NCI-H2171 treated with DMSO at 0.1 percent for 48 hours (cell line): ENCODE data around the gene NCOA6.
"Not testable (repeated sequence)": the region's sequence is repeated elsewhere in the genome, so short reads cannot be mapped to it uniquely, and the experiment has no call there.

Experiments
- DNase-seq: peaks from one replicate; lab custom pipeline; 2025; lab: John Stamatoyannopoulos, UW

The NCOA6 gene

DNA sequence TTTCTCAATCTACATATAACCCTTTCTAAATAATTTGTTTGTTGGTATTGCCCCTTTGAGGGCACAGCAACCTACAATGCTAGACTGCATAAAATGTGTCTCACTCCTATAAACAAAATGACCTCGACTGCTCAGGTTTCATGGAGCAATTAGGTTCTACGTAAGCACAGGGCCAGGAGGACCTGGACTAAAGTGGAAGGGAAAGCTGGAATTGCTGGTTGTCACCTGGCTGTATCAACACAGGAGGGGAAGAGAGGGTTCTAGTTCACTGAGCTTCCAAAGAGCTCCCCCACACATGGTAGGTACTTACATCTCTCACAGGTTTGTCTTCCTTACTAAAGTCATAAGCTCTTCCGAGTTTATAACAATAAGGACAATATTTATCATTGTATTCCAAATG is 51.0 kb downstream of the NCOA6 start:
- no peak for DNase-seq

DNA sequence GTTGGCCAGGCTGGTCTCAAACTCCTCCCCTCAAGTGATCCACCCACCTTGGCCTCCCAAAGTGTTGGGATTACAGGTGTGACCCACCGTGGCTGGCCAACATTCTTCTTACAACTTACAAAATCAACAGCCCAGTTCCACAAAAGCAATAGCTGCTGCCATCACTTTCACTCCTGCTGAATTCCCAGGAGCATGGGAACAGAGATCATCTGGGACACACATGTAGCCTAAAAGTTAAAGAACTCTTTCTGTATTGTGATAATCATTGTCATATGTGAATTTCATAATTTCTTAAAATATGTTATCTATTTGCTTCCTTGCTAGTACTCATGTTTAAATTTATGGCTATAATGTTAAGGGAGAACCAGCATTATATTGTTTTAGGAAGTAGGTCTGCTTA is 51.7 kb downstream of the NCOA6 start:
- no peak for DNase-seq

DNA sequence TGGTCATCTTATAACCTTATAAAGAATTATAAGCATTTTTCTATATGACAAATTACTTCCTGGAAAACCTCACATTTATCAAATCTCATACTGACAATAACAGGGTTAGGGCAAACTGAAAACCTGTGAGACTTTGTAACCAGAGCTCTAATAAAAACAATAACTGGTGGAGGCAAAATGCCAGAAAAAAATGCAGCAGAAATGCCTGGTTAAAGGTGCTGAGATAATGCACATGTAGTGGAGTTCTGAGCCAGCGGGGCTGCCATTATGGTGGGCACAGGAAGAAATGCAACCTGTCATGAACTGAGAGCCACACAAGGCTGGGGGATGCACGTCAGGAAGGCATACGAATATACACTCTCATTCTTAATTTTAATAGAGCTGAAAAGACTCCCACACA is 53.0 kb downstream of the NCOA6 start:
- DNase-seq = no peak

DNA sequence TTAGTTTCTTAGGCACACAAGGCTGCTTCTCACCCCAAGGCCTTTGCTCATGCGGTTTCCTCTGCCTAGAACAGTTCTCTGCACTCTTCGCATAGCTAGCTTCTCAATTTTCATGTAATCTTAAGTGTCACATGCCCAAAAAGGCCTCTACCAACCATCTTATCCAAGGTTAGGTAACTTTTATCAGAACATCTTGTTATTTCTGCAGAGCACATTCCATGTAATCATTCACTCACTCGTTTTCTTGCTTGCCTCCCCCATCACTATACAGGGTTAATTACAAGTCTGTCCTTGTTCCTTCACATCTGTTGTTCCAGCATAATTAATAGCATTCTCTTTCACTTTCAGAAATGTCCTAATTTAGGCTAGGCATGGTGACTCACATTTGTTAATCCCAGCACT is 53.8 kb downstream of the NCOA6 start:
- peak; percentile 55 for DNase-seq

DNA sequence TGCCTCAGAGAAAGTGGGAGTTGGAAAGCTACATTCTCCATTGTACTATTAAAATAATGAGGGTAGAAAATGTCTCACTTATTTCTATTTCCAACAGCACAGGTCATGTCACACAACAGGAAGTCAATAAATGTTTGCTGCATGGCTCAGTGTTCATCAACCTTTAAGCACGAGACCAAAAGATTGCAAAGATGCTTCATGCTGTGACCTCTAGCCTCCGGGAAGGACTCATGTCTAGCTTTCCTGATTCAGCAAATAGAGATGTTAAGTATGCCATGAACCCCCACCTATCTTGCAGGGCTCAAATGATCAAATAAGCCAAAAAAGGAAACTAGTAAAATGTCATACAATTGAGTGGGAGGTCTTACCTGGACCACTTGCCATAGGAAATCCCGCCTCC is 57.4 kb downstream of the NCOA6 start:
- DNase-seq = no peak

DNA sequence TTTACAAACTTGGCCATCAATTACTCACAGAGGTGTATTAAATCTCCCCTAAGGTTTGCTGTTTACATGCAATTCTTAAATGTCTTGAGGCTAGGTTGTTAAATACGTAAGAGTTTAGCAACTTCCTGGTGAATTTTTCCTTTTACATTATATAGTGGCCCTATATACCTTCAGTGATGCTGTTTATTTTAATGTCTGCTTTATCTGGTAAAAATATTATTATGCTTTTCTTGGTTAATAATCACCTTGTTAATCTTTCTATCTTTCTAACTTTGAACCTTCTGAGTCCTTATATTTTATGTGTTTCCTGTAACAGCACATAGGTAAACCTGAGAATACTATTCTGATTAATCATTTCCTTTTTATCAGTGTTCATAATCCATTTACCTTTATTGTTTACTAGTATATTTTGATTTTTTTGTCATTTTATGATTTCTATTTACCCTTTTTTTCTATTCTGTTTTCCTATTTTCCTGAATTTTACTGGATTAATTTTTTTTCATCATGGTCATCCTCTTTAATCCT is 63.4 kb downstream of the NCOA6 start:
- no peak for DNase-seq

DNA sequence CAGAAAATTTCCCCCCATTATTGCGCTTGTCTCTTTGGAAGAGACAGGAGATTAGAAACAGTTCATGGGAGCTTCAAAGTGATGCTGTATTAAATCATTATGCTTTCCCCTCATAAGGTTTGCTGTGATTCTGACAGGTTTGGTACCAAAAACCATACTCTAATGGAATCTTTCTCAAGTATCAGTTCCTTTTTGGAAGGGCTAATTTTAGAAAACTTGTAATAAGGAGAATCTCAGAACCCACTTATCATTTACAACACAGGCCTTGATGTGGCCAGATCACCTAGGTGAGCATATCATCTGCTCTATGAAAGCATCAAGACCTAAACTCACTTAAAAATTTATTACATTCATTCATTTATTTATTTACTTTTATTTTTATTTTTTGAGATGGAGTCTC is 70.1 kb downstream of the NCOA6 start:
- no peak for DNase-seq

DNA sequence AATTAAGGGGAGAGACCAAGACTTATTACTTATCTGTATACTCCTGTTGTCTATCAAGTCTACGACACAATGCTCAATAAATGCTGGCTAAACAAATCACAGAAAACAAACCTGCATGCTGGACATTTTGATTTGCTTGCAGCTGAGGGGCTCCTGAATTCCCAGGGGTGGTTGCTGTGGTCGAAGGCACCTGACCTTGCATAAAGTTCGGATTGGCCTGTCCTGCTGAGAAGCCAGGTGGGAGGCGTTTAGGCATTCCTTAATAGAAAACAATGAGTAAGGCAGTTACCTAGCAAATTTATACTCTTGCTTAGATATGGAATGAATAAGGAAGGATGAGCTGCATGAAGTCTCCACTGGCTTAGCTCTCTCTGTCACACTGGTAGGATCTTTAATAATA is 70.8 kb downstream of the NCOA6 start:
- DNase-seq = no peak

DNA sequence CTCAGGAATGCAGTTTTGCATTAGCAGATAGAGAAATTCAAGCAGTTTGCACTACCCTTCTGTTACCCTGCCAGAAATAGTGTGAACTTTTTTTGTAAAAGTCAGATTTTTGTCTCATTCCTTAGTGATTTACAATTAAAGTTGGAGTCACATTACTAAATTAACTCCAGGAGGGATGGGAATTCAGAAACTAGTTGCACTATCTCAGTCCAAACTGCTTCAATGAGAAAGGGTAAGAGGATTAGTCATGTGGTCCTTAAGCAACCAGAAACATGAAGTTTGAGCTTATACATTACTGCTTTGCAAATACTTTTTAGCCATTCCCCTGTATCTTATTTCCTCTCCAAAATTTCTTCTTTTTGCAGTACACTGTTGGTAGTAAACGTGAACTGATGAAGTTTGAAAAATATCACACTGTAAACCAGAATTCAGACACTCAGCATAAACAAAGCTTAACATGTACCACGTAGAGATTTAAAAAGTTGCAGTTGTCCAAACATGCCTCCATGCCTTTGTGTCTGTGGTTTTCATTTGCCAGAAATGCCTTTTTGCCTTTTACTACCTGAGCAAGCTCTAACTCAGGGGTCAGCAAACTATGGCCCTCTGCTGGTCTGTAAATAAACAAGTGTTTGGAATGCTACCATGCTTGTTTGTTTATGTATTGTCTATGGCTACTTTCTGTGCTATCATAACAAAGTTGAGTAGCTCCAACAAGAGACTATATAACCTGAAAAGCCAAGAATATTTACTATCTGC is 71.6 kb downstream of the NCOA6 start:
- DNase-seq = no peak

DNA sequence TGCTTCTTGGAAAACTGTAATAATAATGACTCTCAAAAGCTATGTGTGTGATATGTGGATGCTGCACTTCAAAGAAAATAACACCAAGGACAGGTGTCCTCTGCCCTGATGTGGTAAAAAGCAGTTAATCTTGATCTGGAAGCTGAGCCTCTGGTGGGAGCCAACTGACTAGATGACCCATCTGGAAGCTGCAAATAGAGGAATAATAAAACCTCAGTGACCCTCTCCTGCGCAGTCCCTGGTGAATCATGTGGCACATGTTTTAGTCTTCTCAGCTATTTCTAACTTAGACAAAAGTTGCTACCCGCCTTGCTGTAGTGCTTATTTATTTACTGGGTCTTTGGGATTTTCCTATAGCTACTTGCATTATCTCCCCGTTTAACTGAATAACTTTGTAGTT is 74.0 kb downstream of the NCOA6 start:
- no peak for DNase-seq

DNA sequence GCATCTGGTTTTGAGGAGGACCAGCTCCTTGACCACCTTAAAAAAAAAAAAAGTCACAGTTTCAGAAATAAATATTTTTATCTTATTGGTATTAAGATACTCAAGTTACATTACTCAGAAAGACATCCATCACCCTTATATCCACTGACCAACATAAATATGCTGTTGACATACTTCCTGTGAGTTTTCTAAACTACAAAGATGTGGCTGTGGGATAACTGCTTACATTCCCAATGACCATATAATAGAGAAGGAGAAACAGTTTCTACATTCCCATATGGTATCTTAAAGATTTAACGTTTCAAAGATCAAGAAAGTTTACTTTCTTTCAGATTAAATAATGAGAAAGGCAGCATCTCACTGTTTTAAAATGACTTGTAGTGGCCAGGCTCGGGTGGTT is 75.0 kb downstream of the NCOA6 start:
- DNase-seq = no peak

DNA sequence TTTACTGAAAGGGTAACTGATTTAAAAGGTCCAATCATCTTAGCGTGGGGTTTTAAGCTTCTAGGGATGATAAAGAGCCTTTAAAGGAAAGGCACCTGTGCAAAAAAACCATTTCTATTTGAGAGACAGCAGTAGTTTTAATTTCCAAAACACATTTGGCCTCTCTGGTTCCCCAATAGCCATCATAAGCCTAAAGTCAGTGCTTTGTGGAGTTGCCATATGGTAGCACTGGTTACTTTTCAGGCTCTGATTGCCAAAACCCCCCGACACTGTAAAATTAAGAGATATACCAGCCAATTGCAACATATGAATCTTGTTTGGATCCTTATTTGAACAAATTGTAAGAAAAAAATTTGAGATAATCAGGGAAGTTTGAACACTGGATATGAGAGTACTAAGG is 76.7 kb downstream of the NCOA6 start:
- no peak for DNase-seq

DNA sequence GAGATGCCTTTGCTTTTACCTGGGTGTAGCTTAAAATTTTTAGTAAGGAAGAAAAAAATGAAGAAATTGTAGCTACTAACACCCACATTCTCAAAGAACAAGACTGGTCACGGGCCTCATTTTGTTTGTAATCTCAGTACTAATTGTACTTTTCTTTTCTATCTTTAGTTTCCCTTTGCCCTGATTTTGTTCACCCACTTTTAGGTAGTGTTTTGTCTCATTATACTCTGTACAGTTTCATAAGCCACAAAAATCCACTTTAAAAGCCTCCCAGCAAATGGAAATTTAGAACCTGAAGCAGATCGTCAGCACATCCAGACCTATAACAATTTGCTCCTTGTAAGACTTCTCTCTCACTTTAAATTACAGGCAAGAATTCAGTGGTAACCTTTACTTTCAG is 78.0 kb downstream of the NCOA6 start:
- DNase-seq = no peak

DNA sequence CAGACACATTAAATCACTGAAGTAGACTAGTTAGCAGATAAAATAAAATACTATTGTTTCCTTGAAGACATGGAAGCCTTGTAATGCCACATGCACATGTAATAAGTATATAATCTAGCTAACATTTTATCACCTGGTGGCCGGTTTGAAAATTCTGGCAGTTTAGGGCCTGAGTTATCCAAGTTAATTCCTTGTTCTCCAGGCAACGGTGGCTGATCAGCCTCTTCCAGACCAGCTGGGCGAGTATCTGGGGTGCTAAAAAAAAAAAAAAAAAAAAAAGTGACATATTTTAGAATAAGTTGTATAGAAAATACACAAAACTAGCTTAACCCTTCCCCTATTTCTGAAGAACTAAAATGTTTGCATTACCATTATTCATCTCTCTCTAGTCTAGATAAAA is 78.8 kb downstream of the NCOA6 start:
- no peak for DNase-seq

DNA sequence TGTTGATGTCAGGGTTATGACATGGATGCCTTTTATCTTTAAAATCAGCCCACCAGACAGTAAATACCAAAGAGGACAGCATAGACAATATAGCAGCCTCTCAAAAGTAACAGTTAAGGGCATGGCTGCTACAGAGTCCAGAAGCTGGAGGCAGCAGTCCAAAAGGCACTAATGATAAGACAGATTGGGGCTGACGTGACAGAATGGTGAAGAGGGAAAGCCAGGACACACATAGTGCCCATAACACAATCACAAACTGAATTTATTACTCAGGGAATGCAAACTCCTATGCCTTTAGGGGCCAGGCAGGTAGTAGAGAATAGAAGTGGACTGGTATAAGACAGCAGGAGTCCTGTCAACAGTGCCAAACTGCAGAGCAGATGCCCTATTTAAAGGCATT is 80.6 kb downstream of the NCOA6 start:
- no peak for DNase-seq

DNA sequence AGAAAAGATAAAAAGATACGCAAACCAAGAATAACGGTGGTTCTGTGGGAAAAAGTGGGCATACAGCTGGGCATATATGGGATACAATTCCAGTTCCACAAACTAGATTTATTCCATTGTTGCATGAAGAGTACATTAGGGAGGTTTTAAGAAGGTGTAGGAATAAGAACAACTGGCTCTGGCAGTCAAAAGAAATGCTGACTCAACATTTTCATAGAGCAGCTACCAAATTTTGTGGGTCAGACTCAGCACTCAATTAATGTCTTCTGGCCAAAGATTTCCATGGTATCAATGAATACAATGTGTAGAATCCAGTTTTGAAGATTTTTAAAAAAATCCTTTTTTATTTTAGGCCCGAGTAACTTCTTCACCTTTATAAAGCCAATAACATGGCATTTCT is 81.1 kb downstream of the NCOA6 start:
- no peak for DNase-seq

DNA sequence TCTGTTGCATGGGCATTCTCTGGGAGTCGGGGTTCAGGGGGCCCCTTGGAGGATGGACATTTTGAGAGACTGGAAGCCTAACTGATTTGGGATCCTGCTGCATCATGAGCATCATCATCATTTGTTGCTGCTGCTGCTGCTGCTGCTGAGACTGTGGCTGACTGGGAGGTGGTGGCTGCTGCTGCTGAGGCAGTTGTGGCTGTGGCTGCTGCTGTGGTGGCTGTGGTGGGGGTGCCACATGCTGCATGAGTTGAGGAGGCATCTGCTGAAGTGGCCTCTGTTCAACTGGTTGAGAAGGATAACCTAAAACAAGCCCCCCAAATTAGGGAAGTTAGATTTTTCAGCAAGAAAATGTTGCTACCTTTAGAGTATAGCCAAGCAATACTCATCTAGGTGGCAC is 82.4 kb downstream of the NCOA6 start:
- no peak for DNase-seq

DNA sequence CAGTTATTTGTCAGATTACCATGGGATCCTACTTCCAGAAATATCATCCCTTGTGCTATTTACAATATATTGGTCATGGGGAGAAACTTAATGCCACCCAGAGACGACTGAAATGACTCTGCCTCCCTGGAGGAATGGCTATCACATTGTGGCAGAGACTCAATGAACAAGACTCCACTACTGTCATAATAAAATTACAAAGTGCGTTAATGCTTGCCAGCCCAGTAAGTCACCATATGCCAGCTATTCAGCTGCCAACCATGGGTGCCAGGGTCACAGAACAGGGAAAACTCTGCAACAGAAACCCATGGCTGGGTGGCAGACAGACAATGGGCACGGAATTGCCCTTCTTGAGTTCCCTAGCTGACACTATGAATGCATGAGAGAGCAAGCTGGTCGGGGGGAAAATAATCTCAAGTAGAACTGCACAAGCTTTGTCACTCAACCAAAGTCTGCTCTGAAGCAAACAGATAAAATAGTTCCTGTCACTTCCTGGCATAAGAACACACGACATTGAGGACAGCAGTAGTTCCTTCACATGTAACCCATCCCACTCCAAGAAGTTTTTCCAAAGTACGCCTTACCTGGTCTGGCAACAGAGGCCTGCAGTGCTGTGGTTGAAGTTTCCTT is 89.2 kb downstream of the NCOA6 start:
- DNase-seq = peak; percentile 41

DNA sequence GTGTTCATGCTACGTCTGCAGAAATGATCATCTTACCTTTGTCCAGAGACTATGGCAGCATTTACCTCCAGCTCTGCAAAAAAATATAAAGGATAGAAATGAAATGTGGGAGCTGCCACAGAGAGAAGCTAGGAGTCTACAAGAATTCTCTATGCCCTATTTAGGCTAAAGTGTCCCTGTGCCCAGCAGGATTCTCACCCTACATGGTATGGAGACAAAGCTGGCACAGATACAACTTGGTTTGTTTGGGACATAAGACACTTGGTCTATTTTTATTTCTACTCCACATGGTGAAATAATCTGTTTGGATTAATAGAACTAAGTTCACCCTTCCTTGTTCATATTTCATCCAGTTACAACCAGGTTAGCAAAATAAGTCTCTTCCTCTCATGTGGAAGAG is 92.9 kb downstream of the NCOA6 start:
- DNase-seq = no peak

DNA sequence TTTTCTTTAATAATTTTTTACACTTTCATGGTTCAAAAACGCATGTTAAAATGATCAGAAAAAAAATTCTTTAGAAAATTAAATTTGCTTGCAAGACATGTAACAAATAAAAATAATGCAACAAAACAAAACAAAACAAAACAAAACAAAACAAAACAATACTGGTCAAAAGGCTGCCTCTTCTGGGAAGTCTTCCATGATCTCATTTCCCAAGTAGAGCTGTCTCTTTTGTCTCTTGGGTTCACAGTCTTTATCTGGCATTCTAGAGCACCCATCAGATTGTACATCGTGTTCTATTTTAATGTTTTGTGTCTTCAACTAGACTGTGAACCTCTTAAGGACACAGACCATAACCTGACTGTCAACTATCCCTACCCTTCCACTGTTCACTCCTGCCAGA is 96.0 kb downstream of the NCOA6 start:
- no peak for DNase-seq

DNA sequence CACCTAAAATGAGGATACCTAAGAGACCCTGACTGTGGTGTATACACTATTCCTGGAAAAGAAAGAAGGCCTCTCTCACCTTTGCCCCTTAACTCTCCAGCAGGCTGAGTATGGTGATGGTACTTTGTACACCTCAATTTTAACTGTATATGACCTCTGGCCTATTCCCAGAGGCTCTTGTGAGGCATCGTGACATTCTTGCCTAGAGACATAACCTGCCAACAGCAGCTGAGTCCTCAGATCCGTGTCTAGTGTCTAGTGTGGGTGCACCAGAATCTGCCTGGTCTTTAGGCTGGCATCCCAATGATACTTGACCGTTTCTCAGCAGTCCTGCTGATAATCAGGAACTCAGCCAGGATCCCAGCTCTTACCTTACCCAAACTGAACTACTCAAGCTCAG is 101.3 kb downstream of the NCOA6 start:
- DNase-seq = no peak

DNA sequence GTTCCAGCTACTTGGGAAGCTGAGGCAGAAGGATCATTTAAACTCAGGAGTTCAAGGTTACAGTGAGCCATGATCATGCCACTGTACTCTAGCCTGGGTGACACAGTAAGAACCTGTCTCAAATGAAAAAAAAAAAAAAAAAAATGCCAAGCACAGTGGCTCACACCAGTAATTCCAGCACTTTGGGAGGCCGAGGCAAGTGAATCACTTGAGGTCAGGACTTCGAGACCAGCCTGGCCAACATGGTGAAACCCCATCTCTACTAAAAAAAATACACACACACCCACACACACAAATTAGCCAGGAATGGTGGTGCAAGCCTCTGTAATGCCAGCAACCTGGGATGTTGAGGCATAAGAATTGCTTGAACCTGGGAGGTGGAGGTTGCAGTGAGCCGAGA is 102.9 kb downstream of the NCOA6 start:
- not testable (repeated sequence) for DNase-seq

DNA sequence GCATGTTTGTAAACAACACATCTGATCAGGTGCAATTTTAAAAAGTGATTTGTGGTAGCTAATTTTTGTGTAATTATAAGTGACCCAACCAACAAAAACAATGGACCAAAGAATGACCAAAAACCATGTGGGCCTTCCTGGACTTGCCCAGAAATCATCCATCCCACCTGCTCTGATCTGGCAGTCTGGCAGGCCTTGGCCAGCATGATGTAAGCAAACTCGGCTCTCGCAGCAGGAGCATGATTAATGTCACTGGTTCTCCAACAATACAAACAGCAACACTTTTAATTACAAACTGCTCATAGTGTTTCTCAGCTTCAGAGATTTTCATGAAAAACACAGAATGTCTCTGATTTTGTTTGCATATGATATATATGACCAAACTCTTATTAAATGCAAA is 105.2 kb downstream of the NCOA6 start:
- no peak for DNase-seq
